GM18907 (cell line): Measurements from ENCODE around the gene ETV7.
"Not testable (repeated sequence)": the region's sequence is repeated elsewhere in the genome, so short reads cannot be mapped to it uniquely, and the experiment has no call there.

Experiments
- ATAC-seq: cut with Tn5 transposase; IDR thresholded peaks from one replicate; pipeline ENCODE4 v1.9.1; 2021; ENCODE audit warnings: mild to moderate bottlenecking, moderate library complexity; ENCODE audit not compliant: unreplicated experiment

The ETV7 gene

DNA sequence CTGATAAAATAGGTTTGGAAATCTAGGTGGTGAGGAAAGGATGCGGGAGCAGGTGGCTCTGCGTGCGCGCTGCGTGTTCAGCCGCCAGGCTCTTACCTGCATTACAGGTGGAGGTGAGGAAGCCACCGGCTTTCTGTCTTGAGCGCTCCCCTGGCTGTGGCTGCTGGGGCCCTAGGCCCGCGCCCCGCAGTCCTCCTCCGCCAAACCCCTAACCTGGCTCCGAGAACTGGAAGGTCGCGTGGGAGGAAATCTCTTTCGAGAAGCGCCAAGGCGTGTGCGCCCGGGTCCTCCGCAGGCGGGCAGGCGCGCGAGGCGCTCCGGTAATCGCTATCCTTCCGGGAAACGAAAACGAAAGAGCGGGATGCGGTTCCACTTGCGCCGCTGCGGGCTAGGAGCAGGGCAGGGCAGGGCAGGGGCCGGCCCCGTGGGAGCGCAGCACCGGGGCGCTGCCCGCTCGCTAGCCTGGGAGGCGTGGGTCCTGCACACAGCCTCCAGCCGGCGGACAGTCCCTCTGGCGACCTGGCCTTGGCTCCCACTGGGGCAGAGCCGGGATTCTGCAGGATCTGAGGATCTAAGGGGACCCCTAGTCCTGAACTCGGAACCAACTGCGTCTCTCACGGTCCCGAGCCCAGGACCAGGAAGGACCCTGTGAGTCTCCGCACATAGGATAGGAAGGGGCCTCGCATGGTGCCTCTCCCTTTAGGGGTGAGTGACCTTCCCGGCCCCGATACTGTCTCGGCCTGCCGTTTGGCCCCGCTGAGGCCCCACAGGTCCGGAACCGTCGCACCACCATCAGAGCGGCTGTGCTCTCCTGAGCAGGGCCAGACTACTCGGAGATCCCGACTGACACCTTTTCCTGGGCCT, at the start of gene ETV7:
Gene ETV7 (minus strand): TSS at position 230 of the 864 bp plus-strand sequence. CDS start 128 bp downstream, at position 102.
- no peak for ATAC-seq

DNA sequence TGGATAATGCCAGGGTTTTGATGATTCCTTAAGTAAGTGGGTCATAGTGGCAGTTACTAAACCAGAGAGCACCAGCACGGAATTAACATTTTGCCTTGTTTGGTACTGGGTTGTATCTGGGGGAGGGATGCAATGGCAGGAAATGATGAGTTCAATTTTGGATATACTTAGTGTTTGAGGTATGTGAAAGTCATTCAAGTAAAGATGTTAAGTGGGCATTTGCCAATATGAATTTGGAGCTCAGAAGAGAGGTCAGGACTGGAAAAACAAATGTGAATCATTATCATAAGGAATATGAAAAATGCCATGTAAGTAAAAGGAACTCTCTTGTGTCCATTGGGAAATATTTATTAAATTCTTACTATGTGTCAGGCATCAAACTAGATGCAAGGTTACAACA, 49.0 kb upstream of the ETV7 start:
- no peak for ATAC-seq

DNA sequence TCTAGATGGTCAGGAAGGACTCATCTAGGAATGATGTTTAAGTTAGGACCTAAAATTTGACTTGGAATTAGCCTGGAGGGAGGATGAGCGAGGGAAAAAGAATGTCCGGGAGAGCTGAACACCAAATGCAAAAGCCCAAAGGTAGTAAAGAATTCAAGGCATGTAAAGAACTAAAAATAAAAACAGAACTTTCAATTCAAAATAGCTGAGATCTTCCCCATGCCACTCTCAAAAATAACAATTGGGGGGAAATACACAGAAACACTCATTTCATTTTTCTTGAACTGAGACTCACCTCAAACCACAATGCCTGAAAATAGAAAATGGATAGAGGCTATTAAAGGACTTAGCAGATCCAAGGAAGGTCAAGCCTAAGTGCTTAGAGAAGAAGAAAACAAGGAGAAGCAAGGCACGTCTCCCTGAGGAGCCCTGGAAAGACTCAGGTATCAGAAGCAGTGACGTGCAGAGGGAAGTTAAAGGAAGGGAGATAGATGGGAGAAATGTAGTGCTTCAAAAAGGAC, 44.7 kb upstream of the ETV7 start:
- ATAC-seq = no peak

DNA sequence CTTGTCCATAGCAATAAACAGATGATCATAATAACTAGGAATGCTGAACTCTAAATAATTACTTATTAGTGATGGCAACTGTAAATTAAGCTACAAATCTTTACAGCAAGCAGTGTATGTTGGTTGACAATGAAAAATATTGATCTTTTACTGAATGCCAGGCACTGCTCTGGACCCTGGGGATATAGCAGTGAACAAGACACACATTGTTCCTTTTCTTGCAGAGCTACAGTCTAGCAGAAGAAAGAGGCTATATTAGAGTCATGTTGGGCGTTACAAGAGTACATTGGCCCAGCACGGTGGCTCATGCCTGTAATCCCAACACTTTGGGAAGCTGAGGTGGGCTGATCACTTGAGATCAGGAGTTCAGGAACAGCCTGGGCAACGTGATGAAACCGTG, 43.7 kb upstream of the ETV7 start:
- ATAC-seq = no peak

DNA sequence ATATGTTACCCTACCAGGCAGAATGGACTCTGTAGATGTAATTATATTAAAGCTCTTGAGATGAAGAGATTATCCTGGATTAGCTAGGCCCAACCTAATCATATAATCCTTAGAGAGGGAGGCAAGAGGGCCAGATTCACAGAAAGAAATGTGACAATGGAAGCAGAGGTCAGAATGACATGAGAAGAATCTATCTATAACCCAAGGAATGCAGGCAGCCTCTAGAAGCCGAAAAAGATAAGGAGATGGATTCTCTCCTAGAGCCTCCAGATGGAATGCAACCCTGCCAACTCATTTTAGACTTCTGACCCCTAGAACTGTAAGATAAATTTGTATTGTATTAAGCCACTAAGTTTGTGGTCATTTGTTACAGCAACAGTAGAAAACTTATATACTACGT, 42.9 kb upstream of the ETV7 start:
- no peak for ATAC-seq

DNA sequence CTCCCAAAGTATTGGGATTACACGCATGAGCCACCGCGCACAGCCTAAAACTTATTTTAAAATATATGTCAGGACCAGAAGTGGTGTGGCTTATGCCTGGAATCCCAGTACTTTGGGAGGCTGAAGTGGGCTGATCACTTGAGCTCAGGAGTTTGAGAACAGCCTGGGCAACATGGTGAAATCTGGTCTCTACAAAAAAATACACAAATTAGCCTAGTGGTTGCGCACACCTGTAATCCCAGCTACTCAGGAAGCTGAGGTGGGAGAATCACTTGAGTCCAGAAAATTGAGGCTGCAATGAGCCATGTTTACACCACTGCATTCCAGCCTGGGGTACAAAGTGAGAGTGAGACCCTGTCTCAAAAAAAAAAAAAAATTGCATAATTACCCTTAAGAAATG, 41.4 kb upstream of the ETV7 start:
- ATAC-seq = no peak

DNA sequence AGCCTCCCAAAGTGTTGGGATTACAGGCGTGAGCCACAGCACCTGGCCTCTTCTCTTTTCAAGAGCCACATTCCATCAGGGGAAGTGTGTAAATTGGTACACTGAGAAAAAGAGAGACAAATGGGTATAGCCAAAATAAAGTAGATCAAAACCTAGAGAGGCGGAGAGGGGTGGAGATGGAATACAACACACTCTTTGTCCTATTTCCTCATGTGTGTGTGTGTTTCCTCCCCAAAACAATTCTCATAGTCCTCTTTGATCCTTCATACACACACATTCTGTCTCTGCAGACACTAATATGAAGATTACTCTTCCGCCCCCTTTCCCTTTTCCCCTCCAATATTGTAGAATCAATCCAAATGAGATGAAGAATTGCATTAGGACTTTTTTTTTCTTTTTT, 39.2 kb upstream of the ETV7 start:
- no peak for ATAC-seq

DNA sequence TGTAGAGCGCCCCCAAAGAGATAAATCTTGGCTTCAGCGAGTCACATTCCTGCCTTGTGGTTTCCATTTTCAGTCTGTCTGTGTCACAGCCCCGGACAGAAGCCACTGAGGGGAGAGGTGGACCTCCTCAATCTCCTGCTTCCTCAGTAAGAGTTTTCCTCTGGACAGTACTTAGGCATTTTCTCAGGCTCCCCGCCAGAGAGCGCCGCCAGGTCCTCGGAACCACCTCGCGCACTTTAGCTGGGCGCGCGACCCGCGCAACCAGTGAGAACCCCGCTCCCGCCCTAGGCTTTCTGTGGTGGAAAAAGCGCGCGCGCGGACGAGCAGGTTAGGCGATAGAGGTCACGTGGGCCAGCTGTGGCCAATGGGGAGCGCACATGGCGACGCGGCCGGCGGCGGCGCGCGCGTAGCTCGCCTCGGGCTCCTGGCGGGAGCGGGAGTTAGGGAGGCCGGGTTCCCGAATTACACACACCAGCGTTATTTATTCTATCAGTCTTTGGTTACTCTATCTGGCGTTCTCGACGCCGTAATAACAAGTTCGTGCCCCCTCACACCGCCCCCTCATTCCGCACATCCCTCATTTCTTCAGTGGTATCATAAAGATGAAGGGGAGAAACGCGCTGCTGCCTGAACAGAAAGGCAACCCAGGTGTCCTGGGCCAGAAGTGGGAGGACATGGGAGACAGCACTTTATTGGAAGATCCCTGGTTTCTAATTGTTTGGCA, 35.8 kb upstream of the ETV7 start:
- ATAC-seq = peak; percentile 87

DNA sequence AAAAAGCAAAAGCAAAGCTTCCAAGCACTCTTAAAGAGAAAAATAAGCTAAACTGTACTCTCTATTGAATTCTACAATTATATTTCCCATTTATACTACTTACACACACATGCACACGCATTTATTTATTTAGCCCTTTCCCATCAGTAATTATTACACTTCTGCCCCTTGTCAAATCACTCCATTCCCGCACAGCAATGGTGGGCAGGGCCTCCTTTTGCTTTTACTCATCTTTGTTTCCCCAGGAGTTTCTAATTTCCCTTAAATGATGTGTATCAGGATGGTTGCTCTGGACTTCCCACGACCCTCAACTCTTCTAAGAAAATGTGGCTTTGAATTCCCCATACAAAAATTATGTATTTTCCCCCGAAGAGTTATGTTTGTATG, 35.2 kb upstream of the ETV7 start:
- ATAC-seq = peak; percentile 10

DNA sequence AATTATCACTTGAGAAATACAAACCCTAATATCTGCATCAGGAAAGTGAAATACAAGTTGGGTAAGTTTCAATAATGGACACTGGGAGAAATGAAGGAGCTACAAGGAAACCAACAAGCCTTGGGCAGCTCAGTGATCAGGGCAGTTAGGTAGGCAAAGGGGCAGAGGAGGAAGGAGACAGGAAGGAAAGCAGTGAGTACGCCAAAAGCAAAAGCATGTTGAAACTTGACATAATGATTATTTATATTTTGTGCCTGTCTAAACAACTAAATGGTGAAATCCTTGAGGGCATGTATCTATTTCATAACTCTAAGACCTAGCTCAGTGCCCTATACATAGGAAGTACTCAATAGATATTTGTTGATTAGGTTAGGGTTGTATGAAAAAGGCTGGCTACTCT, 31.8 kb upstream of the ETV7 start:
- no peak for ATAC-seq

DNA sequence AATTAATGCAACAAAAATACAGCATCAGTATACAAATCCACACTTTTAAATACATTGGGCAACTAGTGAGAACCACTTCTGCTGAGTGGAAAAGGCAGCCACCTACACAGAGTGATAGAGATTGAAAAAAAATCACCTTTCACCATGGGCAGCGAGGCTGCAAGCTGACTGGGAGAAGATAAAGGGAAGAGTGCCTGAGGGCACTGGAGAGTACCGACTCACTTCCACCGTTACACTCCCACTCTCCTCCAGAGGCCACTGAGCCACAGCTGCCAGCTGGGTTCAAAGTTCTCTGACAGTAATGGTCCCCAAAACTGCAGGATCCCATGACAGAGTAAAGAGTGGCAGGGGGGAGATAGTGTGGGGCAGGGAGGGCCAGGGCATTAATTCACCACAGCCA, 31.1 kb upstream of the ETV7 start:
- ATAC-seq = no peak

DNA sequence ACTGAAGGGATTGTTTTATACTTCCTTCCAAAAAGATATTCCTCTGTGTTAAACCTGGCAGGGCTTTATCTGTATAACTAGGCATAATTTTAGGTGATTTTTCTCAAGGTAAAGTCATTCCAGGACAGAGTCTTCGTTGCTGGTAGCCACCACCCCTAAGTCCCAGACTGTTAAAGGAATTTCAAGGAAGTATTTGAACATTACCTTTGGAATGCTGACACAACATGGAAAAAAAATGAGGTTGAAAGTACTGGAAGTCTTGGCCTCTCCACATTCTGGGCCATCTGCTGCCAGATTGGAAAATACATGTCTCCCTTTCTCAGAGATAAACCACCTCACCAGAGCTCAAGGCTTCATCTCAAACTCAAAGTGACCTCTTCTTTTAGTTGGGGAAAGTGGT, 27.0 kb upstream of the ETV7 start:
- ATAC-seq = no peak

DNA sequence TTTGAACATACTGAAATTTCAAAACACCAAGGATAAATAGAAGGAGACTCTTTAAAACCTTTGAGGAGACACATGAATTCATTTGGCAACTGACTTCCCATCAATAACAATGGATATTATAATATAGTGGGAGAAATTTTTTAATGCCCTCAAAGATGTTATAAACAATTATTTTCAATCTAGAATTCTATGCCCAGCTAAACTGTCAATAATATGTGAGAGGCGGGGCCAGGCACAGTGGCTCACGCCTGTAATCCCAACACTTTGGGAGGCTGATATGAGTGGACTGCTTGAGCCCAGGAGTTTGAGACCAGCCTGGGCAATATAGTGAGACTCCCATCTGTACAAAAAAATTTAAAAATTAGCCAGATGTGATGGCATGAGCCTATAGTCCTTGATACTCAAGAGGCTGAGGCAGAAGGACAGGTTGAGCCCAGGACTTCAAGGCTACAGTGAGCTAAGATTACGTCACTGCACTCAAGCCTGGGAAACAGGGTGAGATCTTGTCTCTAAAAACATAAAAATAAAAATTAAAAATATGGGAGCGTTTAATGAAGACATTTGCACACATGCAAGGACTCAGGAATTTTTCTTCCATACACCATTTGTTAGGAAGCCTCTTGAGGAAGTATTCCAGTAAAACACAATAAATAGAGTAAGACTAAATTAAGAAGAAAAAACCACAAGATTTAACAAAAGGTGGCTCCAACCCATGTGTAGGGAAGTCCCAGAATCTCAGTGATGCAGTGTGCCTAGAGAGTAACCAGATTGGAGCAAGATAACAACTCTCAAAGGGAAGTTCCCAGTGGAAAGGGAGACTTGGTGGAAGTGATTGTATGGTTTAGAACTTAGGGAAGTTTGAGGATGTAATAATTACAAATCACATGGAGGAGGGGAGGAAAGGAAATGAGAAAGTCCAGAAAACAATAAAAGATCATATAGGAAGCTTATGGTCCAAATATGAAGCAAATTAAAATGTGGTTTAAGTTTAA, 26.3 kb upstream of the ETV7 start:
- ATAC-seq = no peak

DNA sequence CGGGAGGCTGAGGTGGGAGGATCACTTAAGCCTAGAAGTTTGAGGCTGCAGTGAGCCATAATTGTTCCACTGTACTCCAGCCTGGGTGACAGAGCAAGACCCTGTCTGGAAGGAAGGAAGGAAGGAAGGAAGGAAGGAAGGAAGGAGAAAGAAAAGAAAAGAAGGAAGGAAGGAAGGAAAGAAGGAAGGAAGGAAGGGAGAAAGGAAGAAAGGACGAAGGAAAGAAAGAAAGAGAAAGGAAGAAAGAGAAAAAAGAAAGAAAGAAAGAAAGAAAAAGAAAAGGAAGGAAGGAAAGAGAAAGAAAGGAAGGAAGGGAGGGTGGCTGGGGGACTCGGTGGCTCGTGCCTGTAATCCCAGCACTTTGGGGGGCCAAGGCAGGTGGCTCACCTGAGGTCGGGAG, 22.2 kb upstream of the ETV7 start:
- ATAC-seq = not testable (repeated sequence)

DNA sequence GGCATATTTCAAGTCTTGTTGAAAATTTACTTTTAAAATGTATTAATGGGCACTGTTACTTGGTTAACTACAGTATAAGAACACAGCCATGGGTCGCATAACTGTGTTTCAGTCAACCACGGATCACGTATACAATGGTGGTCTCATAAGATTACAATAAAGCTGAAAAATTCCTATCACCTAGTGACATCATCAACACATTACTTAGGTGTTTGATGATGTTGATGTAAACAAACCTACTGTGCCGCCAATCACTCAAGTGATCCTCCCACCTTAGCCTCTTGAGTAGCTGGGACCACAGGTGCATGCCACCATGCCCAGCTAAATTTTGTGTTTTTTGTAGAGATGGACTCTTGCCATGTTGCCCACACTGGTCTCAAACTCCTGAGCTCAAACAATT, 16.7 kb upstream of the ETV7 start:
- ATAC-seq = no peak

DNA sequence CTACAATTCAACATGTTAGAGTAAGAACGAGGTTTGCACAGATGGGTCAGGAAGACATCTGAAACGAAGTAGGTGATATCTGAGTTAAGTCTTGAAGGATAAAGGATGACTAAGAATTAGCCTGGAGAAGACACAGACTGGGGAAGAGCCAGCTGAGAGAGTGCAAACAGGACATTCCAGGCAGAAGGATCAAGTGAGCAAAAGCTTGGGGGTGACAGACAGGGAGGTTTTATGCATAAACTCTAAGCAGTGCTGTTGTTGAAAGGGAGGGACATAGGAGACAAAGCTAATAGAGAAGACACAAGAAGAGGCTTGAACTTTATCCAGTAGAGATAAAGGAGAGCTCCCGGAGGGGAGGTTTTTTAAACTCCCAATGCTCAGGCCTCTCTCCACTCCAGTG, 15.0 kb upstream of the ETV7 start:
- no peak for ATAC-seq

DNA sequence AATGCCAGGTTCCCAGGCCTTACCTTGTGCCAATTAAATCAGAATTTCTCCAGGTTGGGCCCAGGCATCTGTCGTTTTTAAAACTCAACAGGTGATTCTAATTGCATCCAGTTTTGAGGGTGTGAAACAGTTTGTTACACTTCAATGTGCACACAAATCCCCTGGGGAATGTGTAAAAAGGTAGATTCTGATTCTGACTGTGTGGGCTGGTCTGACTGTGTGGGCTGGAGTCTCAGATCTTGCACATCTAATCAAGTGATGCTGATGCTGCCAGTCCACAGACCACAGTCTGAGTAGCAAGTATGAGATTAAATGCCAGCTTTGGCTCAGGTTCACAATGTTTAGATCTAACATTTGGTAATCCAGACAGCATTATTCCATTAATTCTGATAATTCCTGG, 12.5 kb upstream of the ETV7 start:
- no peak for ATAC-seq

DNA sequence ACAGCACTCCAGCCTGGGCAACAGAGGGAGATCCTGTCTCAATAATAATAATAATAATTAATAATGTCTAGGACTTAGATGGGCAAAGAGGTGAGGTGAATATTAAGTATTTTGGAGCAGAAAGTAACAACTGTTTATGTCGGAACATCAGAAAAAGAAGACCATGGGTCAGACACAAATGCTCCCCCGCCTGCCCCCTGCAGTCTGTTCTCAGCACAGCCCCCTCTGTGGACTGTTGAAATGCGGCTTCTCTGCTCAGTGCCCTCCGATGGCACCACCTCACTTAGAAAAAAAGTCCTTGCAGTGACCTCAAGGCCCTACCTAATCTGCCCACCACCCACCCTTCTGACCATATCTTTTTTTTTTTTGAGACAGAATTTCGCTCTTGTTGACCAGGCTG, 5.2 kb upstream of the ETV7 start:
- no peak for ATAC-seq

DNA sequence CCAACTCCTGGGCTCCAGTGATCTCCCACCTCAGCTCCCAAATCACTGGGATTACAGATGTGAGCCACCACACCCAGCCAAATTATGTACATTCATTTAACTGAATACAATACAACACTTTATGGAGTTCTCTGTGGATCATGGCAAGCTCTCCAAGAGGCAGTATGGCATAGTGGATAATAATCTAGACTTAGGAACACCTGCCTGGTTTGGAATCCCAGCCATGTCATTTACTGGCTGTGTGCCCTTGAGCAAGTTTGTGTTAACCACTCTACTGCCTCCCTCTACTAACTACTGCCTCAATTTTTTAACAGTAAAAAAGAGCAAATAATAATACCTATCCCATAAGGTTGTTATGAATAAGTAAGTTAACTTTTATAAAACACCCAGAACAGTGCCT, 1.9 kb upstream of the ETV7 start:
- no peak for ATAC-seq

DNA sequence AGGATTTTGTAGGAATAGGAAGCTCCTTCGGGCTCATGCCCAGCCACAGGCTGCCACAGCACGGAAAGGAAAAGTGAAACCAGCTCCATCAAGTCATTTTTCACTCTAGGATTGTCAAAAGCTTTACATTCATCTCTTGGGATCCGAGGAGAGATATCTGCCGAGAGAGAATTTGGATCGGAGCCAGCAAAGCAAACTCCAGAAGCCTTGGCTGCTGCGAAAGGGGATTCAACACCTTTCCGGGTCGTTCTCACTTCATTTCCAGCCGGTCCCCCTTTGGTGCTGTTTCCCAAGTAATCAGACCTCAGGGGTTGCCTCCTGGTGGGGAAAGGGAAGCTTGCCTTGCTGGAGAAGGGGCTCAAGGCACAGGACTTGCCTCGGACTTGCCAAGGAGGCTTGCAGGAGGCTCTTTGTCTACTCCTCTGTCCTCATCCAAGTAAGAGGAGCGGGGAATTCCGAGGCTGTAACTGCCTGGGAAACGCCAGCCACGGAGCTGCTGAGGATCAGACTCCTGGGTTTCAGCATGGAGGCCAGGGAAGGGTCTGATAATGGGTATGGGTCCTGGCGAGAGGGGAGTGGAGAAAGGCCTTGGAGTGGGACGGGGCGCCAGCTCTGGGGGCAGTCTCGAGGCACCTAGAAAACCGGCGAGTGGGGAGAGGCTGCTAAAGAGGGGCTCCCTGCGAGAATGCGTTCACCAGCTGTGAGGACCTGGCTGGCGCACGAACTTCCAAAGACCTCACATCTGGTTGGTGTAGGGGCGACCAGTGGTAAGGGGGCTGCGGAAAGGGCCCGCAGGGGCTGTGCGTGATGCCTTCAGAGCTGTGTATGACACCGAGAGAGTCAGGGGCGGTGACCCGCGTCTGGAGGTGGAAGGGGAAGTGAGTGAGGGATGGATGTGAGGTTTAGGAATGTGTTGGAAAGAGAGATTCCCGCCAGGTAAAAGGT, 702 bp downstream of the ETV7 start:
- ATAC-seq = no peak
